NOMO-1 (cell line): ENCODE measurements around the gene GNG4.
"Not testable (repeated sequence)": the region's sequence is repeated elsewhere in the genome, so short reads cannot be mapped to it uniquely, and the experiment has no call there.

ENCODE experiments used
- DNase-seq, 2 experiments: peaks; one replicate each; lab custom pipeline; 2025; ENCODE audit not compliant: unreplicated experiment in 2 of 2; lab: John Stamatoyannopoulos, UW

Gene GNG4

GRCh38 chr1:235650341-235651169, 971 bp upstream of the GNG4 start:
- DNase-seq, result no peak

DNA sequence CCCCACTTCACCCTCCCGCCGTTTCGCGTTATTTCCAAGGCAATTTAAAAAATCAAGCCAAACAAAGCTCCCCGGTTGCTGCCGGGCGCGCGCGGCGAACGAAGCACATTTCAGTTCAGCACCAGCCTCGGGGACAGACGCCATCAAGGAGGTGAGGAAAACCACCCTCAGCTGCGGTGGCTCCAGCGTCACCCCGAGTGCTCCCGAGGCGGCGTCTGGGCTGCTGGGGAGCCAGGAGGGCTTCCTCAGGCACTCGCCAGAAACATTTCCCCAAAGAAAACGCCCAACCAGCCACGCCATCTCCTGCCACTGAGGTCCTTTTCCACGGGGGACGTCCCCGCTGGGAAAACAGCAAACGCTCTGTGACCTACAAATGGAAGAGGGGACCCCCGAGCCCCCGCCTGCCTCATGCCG, 623 bp downstream of the GNG4 start:
- DNase-seq, result peak; percentile 41 to 48

GRCh38 chr1:235648407-235648907, 1.1 kb downstream of the GNG4 start:
- no peak for DNase-seq

DNA sequence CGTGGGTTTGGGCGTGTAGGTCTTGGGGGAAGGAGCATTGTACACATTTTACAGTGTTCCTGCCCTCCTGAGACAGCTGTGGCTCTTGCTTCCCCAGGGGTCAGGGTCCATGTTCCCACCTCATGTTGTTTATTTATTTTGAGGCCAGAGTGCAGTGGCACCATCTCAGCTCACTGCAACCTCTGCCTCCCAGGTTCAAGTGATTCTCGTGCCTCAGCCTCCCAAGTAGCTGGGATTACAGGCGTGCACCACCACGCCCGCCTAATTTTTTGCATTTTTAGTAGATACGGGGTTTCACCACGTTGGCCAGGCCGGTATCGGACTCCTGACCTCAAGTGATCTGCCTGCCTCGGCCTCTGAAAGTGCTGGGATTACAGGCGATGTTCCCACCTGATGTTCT, 2.0 kb downstream of the GNG4 start:
- not testable (repeated sequence) for DNase-seq

GRCh38 chr1:235646463-235646862, 3.1 kb downstream of the GNG4 start:
- no peak for DNase-seq

DNA sequence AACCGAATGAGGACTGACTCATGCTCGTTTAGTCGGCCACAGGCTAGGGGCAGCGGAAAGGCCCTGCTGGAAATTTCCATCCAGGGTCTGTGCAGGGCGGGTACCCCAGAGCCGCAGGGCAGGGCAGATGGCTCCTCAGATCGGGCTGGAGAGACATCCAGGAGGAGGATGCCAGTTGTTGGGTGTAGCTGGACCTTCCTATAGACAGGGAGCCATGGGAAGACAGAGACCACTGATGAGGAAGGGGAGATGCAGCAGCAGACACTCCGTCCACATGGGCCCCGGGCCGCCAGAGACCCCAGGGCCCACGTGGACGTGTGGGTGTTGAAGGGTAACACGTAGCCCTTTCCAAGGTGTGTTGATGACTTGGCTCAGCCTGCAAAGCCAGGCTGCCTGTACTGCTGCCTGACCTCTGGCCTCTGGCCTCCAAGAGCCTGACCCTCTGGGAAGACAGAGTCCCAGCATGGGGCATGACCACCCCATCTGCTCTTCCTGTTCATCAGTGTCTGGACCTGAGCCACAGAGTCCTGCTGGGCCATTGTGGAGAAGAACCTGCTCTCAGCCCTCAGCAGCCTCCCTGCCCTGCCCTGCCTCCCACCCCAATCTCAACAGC, 4.8 kb downstream of the GNG4 start:
- DNase-seq, result no peak

DNA sequence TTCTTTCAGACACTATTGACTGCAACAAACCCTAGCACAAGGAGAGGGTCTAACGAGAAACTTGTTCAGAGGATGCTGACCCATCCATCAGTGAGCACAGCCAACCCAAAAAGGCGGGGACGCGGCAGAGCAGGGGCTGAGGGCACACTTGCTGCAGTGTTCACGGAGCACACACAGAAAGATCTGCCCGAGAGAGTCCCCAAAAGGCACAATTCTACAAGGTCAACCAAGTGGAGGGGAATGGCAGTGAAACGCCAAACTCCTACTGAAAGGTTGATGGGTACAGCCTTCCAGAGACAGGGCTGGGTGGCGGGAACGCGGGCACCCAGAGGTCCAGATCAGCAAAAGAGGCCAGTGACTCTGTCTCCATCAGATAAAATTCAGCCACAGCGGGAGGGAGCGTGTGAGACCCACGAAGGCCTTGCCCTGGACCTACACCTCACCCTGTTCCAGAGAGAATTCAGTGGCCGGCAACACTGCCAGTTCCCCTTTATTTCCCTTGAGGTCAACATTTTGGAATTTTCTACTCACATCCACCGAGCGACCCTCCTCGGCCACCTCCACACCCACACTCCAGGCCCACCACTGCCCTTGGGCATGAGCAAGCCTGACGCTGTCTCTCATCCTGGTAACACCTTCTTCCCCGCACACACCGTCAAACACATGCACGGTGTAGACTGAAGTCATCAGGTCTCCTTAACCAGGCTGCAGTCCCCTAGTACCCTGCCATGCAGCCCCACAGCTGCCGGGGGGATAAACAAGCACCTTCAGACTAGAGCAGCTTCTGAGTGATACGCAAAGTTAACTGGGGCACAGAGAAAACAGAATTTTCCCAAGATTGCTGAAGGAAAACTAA, 5.5 kb downstream of the GNG4 start:
- DNase-seq, result no peak

DNA sequence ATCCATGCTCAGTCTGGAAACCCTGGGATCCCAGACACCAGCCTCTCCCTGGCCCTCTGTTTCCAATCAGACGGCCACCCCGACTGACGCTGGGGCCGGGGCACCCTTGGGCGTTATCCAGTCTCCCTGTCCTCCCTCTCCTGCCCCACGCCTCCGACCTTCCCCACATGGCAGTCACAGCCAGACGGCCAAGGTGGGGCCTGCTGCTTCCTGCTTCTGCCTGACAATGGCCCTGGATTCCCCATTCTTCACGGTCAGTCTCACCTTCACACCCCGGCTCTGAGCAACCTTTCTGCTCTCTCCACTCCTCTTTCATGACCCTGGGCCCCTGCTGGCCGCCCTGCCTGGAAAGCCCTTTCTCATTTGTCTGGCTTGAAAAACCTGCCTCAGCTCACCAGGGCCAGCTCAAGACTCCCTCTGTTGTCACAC, 6.6 kb downstream of the GNG4 start:
- DNase-seq, result no peak

- DNase-seq, result peak; percentile 56 to 64
Observed at GRCh38 chr1:235642011-235642942, 7.3 kb downstream of the GNG4 start.

GRCh38 chr1:235640580-235640979, 9.0 kb downstream of the GNG4 start:
- DNase-seq, result no peak

DNA sequence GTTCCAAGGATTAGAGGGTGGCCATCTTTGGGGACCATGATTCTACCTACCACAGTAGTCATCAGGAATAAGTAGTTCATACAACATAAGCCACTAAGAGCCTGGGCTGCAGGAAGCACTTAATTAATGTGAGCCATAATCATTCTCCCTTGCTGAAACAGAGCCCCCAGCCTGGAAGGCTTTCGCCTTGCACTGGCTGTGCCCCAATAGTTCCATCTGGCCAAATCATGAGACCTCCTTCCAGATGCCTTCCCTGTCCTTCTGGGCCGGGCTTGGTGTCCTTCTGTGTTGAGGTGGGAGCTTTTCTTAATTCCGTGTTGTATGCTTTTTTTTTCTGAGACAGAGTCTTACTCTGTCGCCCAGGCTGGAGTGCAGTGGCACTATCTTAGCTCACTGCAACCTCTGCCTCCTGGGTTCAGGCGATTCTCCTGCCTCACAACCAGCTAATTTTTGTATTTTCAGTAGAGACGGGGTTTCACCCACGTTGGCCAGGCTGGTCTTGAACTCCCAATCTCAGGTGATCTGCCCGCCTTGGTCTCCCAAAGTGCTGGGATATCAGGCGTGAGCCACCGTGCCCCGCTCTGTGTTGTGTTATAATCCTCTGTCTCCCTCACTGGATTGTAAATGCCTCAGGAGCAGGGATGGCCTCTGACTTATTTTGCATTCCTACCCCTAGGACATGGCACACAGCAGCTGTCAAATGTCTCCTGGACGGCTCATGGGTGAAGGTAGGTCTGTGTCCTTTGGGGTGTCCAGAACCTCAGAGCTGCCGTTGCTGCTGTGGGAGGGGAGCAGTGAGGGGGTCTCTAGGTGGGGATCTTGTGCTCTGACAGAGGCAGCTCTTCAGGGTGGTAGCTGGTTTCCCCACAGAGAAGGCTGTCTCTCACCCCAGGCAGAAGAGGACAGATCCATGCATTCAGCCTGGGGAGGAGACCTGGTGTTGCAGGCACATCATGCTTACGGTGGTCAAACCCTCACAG, 10.1 kb downstream of the GNG4 start:
- DNase-seq, result no peak

- DNase-seq, result not testable (repeated sequence)
Observed at GRCh38 chr1:235638612-235639011, 11.0 kb downstream of the GNG4 start.

DNA sequence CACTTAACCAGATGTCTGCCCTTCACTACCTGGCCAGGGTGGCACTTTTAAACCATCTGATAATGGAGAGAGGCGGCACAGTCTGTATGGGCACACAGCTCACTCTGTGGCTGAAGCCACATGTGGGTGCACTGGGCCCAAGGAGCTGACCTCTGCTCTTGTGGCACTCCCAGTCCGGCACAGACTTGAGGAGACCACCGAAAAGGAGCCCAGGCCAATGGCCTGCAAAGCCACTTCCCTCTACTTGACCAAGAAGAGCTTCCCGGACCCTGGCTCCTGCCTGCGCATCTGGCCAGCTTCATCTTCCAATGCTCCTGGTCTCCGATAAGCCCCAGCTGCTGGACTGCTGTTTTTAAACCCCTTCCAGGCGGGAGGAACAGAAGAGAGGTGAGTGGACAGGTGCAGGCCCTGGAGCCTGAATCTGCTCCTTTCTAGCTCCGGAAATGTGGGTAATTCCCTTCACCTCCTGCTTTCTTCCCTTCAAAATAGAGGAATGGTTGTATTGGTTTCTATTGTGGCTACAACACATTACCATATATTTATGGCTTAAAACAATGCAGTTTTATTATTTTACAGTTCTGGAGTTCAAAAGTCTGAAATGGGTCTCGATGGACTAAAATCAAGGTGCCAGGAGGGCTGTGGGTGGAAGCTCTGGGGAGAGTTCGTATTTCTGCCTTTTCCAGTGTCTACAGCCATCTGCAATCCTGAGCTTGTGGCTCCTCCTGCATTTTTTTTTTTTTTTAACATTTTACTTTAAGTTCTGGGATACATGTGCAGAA, 11.6 kb downstream of the GNG4 start:
- DNase-seq, result no peak

DNA sequence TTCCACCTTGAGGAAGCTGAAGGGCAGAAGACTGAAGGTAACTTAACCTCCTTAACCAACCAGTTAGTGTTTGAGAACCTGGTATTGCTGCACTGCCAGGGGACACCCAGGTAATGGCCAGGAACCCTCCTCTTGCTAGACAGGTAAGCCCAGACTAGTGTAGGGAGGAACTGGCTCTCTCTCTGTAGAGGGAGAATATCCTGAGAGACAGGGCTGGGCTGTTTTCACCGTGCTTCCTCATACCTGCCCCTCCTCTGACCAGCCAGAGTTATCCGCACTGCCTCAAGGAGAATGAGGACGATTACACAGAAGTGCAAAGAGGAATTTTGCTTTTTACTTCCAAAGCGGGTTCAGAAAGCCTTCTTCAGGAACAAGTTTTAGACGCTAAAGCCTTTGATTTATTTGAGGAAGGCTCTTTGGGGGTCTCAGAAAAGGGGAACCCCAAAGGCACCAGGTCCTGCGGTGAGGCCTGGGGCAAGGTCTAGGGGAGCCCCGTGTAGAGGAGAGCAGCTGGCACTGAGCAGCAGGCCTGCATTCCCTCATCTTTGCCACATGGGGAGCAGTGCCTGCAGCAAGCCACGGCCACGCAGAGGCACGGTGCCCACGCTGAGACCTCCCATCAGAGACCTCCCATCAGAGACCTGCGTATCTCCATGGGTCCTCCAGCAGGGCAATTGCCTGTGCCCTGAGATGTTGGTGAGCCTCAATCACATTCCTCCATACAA, 13.5 kb downstream of the GNG4 start:
- DNase-seq, result no peak

DNA sequence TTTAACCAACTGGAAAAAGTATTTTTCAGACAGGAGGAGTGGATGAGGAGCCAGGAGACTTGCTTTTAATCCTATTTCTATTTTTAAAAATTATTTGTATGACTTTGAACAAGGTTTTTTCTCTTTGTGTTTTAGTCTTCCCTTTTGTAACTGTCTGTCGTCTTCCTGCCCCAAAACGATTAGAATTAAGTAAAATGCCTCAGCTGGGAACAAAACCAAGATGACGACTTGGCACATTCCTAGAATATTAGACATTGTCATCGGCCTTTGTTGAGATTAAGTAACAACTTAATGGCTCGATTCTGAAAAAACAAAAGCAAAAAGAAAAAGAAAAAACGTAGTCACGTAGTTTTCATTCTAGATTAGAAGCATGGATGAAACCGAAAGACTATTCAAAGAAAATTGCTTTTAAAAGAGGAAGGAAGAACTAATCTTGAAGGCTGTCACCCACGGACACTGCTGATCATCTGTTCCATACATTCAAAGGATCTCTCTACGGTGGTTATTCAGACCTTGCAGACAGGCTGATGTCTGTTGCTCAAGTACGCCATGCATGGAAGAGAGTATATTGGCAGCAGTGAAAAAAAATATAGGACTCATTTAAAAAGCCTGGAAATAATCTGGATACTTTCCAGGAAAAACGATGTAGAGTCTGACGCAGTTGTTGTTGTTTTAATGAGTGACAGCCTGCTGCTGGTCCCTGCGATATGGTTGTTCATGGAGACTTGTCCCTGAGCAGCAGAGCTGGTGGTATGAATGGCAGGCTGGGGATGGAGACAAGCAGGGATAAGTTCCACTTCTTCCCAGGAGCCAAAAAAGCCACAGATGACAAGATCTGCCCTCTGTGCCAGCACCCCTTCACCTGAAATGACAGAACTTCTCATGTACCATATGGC, 16.8 kb downstream of the GNG4 start:
- DNase-seq, result peak; percentile 24 to 95

GRCh38 chr1:235631816-235632215, 17.8 kb downstream of the GNG4 start:
- DNase-seq, result no peak
